ENCODE data around the gene RBM12.
"Not testable (repeated sequence)": the region's sequence is repeated elsewhere in the genome, so short reads cannot be mapped to it uniquely, and the experiment has no call there.

RBM12 gene

DNA sequence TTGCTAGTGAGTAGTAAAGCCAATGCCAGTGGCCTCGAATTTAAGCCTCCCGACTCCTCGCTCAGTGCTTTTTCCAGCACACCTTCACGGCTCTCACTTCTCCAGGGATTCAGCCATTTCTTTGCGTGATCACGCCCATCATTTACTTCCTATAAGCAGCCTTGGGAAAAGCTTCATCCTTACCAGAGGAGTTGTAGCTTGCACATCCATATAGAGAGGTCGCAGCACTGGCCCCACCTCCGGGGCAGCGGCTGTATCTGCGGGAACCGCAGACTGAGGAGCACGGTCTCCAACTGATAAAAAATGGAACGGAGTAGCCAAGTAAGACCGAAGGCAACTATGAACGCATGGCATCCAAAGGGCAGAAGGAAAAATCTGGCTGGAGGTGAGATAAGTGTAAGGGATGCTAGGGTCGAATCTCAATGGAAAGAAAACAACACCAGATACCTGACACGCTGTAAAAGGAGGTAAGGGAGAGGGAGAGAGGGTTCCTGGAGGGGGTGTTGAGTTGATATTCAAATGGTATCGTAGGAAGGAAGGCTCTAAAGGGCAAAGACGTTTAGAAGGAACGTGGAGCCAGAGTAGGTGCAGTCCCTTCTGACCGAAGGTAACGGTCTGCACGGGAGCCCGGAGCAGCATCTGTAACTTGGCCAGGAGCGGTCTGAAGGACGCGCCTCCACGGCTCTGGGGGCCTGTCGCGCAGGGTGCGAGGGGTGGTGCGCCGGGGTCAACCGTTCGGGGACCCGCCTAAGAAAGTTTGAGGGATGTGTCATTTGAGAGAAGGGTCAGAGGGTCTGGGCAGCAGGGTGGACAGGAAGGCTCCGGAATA lies 33.8 kb upstream of the RBM12 start:
- no peak for DNase-seq (ENCODE audit: low spot score)

DNA sequence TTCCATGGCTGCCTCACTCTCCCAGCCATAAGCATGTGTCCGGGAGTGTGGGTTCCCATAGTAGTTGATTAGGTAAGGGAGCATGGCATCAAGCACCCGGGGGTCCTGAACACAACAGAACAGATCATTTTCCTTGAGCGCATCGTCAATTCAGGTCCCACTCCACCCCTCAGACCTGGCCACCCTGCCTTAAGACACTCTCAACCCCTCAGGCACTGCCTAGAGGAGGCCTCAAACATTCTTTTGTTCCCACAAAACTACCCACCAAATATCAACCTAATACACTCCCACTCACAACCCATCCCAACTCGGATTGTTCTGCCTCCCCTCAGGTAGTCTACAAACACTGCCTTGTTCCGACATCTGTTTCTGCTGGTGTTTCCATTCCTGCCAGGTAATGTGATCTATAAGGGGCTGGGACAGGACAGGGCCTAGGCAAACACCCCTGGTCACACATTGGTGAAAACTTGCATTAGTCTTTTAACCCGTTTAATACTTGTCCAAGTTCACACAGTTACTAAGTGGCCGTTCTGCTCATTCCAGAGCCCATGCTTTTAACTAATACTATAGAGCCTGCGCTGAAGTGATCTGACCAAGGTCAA lies 33.1 kb upstream of the RBM12 start:
- no peak for DNase-seq (ENCODE audit: low spot score)

DNA sequence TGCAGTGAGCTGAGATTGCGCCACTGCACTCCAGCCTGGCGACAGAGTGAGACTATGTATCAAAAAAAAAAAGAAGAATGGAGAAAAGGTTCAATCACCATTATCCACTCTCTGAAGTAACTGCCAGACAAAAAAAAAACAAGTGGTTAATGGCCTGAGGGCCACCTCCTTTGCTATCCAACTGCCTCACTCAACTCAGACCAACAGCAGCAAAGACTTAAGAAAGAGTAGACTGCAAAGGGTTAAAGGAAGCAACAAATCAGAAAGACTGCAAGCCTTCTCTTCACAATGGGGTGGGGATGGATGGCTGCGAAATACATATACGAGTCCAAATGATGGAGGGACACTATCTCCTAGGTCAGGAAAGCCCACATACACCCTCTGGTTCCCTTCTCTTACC lies 31.3 kb upstream of the RBM12 start:
- DNase-seq (ENCODE audit: low spot score), result no peak

DNA sequence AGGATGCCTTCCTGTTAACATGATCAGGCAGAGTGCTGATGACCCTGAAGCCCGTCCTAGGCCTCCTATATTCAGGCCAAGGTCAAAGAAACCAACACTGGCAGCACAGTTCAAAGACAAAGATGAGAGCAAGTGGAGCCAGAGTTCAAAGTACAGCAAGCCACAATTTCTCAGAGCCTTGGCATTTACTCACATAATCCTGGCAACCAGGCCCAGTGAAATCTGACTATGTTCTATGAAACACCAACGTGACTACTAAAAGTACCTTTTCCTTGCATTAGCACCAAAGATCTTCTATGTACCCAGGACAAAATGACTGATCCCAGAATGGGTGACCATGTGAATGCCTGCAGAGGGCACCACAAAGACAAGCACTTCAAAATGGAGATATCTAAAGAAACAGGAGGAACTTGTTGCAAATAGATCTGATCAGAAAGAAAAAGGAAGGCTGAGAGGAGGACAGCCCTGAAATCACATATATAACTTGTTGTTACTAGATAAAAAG lies 30.6 kb upstream of the RBM12 start:
- DNase-seq (ENCODE audit: low spot score), result no peak

DNA sequence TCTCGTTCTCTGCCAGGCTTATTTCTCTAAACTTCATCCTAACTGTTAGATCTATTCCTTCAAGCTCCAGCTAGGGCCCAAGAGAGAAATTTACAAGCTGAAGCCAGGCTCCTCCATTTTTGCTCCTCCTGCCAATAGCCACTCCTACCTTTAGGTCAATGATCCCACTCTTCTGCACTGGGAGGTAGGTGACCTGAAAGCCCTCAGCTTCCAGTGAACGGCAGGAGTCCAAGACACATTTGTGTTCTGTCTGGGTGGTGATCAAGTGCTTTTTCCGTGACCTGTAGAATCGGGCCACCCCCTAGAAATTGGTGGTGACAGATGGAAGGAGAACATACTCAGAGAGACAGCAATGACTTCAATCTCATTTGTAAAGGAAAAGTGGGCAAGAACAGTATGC lies 25.6 kb upstream of the RBM12 start:
- DNase-seq (ENCODE audit: low spot score), result no peak

DNA sequence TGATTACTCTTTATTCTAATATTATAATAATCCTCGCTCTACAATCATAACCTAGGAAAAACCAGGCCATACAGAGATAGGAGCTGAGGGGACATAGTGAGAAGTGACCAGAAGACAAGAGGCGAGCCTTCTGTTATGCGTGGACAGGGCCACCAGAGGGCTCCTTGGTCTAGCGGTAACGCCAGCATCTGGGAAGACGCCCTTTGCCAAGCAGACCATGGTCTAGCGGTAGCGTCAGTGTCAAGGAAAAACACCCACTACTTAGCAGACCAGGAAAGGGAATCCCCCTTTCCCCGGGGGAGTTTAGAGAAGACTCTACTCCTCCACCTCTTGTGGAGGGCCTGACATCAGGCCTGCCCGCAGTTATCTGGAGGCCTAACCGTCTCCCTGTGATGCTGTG lies 22.2 kb upstream of the RBM12 start:
- not testable (repeated sequence) for DNase-seq (ENCODE audit: low spot score)

DNA sequence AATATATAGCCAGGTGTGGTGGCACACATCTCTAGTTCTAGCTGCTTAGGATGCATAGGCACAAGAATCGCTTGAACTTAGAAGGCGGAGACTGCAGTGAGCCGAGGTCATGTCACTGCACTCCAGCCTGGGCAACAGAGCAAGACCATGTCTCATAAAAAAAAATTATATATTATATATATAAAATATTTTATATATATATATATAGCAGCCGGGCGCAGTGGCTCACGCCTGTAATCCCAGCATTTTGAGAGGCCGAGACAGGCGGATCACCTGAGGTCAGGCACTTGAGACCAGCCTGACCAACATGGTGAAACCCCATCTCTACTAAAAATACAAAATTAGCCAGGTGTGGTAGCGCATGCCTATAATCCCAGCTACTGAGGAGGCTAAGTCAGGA lies 20.7 kb upstream of the RBM12 start:
- DNase-seq (ENCODE audit: low spot score), result not testable (repeated sequence)

DNA sequence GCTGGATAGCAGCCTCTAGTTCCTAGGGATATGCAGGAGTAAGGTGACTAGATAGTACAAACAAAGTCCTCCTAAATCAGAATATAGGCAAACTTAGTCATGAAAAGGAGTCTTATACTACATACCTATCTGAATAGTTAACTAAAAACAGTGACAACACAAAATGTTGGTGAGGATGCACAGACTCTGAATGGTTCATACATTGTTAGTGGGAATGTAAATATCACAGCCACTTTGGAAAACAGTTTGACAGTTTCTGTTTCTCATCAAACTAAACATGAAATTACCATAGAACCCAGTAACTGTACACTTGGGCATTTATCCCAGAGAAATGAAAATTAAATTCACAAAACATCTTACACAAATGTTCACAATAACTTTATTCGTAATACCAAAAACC lies 17.3 kb upstream of the RBM12 start:
- no peak for DNase-seq (ENCODE audit: low spot score)

DNA sequence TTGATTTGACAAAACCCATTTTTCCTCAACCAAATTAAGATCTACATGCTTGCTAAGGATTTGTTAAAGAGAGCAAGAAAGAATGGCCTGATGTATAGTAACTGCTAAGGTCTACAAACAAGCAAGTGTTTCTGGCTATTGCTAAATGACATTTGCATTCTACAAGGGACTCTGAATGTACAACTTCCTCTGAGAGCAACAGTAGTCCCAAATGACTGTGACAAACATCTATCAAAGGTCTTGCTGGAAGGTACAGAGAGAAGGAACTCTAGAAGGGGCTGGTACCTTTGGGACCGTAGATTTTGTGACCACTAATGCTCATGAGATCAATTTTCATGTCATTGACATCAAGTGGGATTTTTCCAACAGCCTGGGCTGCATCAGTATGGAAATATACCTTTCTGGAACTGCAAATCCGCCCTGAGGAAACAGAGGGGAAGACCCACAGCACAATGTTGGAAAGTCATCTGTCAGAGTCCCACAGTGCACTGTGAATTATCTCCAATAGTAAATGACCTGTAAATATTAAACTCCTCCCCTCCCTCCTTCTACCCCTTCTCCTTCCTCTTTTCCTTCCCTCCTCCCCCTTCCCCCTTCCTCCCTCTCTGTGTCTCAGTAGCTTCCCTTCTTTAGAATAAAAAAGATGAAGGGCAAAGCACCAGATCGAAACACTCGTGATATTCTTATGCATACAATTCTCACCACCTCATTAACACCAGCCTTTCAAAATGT lies 15.9 kb upstream of the RBM12 start:
- DNase-seq (ENCODE audit: low spot score), result no peak

DNA sequence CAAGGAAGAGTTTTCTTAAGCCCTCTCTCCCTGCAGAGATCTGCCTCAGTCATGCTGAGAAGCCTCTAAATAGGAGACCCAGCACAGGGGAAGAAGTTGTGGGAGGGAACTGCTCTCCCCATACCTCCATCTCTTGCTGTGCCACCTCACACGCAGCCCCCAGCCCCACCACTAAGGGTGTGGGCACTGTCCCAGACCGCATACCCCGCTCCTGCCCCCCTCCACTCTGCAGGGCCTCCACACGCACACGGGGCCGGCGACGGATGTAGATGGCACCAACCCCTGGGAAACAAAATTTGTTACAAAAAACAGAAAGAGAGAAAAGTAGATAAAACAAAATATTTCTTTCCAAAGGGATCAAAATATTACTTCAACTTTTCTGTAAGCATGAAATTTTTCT lies 10.2 kb upstream of the RBM12 start:
- no peak for DNase-seq (ENCODE audit: low spot score)

DNA sequence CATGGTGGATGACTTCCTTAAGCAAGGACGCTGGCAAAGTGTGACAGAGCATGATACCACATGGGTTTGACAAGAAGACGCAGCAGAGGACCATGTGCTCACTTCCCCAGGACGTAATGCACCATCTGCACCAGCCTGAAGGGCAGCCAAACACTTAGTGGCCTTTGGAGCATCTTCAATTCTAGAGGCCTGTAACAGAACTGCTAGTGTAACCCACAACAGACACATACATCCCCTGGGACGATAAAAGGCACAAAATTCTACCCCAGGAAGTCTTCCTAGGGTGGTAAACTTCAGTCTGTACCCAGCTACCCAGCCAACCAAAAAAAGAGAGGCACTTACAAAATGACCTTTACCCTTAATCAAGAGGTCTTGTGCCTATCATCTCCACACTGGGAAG lies 9.2 kb upstream of the RBM12 start:
- no peak for DNase-seq (ENCODE audit: low spot score)

DNA sequence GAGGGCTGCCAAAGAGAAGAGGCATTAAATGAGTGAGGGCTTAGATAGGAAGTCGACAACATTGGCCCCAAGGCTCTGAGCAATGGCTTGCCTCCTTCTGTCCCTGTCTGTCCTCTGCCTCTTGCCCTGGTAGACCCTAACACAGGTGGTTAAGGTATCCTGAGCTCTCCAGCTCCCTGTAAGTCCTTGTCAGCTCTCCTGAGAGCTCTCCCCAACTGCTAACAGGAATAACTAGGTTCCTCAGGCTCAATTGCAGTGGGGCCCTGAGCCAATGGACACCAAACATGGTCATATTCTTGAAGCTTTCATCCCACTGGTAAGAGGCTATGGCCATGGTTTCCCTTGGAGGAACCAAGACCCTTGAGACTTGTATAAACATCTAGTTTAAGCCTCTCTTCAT lies 5.0 kb upstream of the RBM12 start:
- peak; percentile 17 for DNase-seq (ENCODE audit: low spot score)

DNA sequence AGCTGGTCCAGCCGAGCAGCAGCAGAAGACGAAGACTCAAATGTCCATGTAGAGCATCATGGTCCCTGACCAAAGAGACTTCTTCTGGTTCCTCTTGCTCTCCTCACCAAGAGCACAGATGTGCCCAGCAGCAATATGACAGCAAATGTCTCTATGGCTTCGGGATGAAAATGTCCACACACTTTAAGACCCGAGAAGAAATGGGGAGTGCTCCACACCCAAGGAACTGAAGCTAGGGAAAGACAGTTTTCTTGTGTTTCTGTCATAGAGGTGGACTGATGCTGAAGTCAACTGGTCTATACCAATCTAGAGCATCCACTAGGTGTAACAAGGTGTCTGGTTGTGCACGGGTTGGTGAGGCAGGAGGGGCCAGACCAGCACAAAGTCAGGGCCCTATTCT lies 4.5 kb upstream of the RBM12 start:
- peak; percentile 10 for DNase-seq (ENCODE audit: low spot score)

DNA sequence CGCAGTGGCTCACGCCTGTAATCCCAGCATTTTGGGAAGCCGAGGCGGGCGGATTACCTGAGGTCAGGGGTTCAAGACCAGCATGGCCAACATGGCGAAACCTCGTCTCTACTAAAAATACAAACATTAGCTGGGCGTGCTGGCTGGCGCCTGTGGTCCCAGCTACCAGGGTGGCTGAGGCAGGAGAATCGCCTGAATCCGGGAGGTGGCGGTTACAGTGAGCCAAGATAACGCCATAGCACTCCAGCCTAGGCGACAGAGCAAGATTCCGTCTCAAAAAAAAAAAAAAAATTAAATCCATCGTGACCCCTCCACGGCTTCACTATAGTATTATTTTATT lies 1.2 kb upstream of the RBM12 start:
- peak; percentile 22 for DNase-seq (ENCODE audit: low spot score)

DNA sequence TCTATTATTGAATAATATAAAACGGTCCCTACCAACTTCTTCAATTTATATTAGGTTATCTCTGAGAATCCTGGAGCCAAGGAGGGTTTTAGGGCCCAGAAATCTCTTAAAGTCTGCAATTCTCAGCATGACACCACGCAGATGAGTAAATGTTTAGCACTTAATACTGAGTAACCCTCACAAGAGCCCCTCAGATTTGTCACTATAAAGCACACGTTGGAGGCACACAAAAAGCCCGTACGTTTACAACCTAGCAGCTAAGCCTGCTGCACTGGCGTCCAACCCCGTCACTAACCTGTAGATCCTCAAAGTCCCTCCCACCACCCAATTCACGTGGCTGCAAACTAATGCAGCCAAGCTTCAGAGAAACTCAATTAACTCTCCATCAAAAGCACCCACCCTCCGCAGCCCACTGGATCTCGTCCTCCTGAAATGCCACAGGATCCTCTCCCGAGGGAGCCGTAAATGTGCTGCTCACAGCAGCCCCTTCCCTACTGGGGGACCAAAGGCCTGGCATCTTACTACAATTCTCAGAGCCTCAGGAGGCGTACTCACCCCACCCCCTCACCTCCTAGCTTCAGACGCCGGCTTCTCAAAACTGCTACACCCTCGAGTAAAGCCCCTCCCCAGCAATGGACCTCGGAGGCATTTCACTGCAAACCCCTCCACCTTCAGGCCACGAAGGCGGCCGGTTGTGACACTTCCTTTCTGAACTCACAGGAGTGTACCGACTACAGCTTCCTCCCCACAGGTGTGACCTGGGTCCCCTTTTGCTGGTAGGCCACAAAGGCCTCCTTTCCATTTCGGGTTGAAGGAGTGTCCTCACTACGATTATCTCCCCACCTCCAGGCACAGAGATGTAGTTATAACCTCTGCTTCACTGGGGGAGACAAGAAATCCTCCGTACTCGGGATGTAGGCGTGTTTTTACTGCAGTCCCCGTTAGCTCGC lies 909 bp downstream of the RBM12 start:
- DNase-seq (ENCODE audit: low spot score), result peak; percentile 69

DNA sequence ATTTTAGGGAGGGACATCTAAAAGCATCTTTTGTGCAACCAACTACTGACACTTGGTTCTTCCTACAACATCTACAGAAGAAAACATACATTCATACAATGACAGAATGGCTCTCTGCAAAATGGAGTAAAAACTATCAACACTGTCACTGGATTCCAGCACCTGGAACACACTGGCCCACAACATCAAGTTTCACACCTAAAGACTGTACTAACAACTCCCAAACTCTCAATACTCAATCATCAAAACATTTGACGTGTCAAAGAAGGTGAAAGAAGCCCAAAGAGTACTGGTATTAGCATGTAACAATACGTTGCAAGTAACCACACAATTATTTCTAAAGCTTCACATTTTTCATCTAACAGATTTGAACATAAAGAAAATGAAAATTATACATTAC lies 2.1 kb downstream of the RBM12 start:
- peak; percentile 12 for DNase-seq (ENCODE audit: low spot score)

DNA sequence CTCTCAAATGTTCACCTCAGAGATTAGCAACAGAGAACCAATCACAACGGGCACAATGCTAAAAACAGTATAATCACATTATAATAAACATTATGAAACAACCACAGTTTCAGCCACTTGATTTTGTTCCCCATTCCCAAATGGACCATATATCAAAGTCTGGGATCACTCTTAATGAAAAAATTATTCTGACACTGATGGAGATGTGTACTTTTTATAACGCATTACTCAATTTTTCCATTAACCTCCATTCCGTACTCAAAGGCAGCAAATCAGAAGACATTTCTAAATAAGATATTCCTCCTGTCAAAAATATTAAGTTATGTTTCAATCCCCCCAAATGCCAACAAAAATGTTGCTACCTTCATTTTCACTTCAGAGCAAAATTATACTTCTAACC lies 2.8 kb downstream of the RBM12 start:
- DNase-seq (ENCODE audit: low spot score), result no peak

DNA sequence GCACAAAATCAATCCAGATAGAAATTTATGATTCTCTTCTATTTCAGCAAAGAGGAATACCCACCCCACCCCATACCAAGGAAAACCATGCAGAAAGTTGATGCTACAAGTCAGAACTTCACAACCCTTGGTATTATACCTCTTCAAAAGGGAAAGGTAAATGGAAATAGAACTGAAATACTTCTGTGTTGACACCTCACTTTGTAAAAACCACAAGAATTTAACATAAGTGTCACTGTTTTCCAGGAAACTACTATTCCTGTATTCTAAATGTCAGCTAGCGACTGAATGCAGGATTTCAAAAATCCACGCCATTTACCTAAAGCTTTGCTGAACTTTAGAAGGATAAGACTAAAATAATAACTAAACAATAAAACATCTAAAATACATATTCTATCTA lies 3.6 kb downstream of the RBM12 start:
- DNase-seq (ENCODE audit: low spot score), result no peak

DNA sequence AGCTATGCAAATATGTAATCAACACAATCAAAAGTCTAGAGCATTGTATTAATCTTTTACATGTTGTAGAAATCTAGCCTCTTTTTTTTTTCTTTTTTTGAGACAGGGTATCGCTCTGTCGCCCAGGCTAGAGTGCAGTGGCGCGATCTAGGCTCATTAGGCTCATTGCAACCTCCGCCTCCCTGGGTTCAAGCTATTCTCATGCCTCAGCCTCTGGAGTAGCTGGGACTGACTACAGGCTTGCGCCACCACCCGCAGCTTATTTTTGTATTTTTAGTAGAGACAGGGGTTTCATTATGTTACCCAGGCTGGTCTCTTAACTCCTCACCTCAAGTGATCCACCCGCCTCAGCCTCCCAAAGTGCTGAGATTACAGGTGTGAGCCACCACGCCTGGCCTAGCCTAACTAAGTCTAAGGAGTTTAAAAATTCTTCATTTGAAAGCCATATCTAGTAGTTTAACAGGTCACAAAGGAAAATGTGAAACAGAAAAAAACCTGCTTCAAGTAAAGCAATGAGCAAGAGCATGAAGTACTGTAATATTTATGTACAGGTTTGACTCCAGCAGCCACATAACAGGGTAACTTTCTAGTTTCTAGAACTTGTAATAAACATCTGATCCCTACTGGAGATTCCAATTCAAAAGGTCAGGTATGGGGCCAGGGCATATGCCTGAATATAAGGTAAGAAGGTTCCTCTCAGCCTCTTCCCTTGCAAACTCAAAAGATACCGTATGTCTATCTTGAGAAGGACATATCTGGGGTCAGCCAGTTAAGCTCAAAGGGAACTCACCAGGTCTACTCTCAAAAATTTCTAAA lies 4.4 kb downstream of the RBM12 start:
- peak; percentile 40 for DNase-seq (ENCODE audit: low spot score)

DNA sequence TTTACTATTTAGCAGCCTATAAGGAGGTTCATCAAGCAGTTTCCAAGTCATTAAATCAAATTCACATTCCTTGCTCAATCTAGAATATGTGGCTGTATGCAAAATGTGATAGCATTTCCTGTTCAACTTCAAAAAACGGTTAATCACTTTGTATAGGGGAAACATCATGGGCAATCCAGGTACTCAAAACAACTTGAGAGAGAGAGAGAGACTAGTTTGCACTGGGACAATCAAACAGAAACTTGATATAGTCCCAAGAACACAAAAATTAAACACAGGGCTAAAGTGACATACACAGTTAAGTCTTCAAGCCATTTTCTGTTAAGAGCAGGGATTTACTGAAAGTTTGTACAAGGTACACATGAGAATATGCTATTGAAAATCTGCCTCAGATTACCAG lies 7.4 kb downstream of the RBM12 start:
- no peak for DNase-seq (ENCODE audit: low spot score)

DNA sequence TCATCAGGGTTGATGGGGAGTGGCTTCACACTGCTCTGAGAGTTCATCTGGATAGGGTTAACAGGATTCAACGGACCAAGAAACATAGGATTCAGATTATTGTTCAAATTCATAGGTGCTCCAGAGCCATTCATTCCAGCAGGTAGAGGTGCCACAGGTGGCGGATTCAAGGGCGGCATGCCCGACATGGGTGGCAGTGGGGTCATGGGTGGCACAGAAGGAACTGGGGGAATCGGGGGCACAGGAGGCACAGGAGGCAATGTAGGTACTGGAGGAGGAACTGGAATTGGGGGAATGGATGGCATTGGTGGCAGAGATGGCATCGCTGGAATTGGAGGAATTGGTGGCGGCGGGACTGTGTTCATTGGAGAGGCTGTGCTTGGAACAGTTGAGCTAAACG lies 10.3 kb downstream of the RBM12 start:
- DNase-seq (ENCODE audit: low spot score), result peak; percentile 20

Measured in ecto neural progenitor cell (in vitro differentiated cells).